ENCODE data around the gene HIPK1. TPM values are rescaled to one million over a fixed set of nuclear protein-coding genes. Genes with fewer than 3 reads are reported as not detected.

Gene HIPK1
- total RNA-seq, 1 experiment from 2014 or later = 40.1 TPM

DNA sequence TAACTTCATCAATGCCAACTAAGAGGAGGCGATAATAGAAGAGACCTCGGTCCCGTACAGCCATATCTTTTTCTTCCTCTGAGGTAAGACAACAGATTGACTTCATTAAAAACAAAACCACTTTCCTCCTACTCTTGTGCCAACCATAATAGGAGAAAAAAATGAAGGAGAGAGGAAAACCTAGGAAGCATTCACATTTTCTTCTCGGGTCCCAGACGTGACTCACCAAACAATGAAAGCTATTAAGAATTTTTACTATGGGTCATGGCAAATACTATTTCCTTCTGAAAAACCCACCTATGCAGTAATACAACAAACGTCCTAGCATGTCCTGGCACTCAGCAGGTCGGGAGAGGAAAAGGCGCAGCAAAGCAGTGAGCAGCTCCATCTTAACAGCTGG is 33.2 kb upstream of the HIPK1 start (continued):
- TF ChIP-seq CBX3 (IDR thresholded peaks at IDR 0.05; ENCODE audit: low read depth) = no peak

DNA sequence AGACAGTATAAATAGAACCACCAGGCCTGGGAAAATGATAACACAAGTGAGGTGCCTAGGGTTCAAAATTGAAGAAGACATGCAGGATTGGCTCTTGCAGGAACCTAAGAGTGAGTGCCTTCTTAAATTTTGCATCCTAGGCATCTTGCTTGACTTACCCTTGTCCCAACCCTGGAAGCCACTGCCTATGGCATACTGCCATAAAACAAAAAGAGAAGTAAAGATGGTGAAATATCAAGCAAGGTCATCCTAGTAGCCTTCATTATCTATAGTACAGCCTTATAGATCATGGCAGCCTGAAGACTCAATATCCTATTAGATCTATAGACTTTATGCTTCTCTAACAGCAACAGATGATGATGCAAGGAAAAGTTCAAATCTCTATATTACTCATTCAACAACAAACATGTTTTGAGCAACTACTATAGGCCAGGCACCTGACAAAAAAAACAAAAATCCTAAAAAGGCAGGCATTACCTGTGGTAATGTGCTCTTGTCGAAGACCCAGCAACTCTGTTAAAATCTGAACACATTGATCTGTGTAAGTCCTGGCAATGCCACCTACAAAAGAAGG is 30.8 kb upstream of the HIPK1 start:
- Histone ChIP-seq H3K79me2 (ENCODE audit: insufficient read depth, low read length) (peaks cover under 1% of the 10 kb centered on the region), H3K36me3 (ENCODE audit: control insufficient read depth in 1 of 2, insufficient read depth in 2 of 2, low read length in 2 of 2) (peaks cover 8 to 13% of the 10 kb centered on the region in 2 experiments; a peak in 1 of 4 replicates), H3K9me3 (ENCODE audit: control insufficient read depth in 1 of 2, insufficient read depth in 1 of 2, low read depth in 1 of 2, low read length in 2 of 2) (no peaks in the 10 kb centered on the region), H3K9me2 (ENCODE audit: insufficient read depth) (no peaks in the 10 kb centered on the region), H2AFZ (ENCODE audit: low read depth, low read length, poor library complexity, severe bottlenecking) (no peak overlapping the region), H3K27ac (ENCODE audit: low read depth, low read length) (no peak overlapping the region), H3K4me3 (replicated peaks in 1 of 2; ENCODE audit: low read depth in 1 of 2, low read length in 2 of 2) (no peak overlapping the region), H3K9ac (ENCODE audit: low read length) (no peak overlapping the region), H3K4me2 (ENCODE audit: low read length) (no peak overlapping the region), H4K20me1 (ENCODE audit: insufficient read depth) (no peaks in the 10 kb centered on the region), H3K27me3 (ENCODE audit: insufficient read depth, low read length) (no peaks in the 10 kb centered on the region), H3K4me1 (ENCODE audit: control insufficient read depth in 1 of 2, insufficient read depth in 2 of 2, low read length in 2 of 2) (peaks cover under 1 to 1% of the 10 kb centered on the region in 2 experiments; a peak in 2 of 4 replicates)
- no peak for ATAC-seq
- DNase-seq (ENCODE audit: low read depth, low spot score) = no peak
- BruUV-seq (replicated peaks) = no TSS peak
- CTCF ChIA-PET = no interaction called here
- TF ChIP-seq CEBPB (IDR thresholded peaks at IDR 0.05; ENCODE audit: low read depth) = no peak
- no peak for TF ChIP-seq ATF3 (IDR thresholded peaks at IDR 0.05)
- no peak for TF ChIP-seq SIN3A (IDR thresholded peaks at IDR 0.05; ENCODE audit: low read depth)
- no peak for TF ChIP-seq ZNF274 (IDR thresholded peaks at IDR 0.05; ENCODE audit: low read depth, low read length)
- POLR2A ChIA-PET = no interaction called here
- RAD21 ChIA-PET (ENCODE audit: low non-redundant PET in 1 of 2, low total read pairs in 2 of 2, uncharacterized antibody in 2 of 2, unreplicated experiment in 2 of 2) = no interaction called here
- intact Hi-C loops (cut with micrococcal nuclease) = no loop called here

GRCh38 chr1:113899111-113899510 is 30.0 kb upstream of the HIPK1 start:
- ATAC-seq (no peak), DNase-seq (ENCODE audit: low read depth, low spot score) (no peak)
- ChIA-PET RAD21 (ENCODE audit: low non-redundant PET in 1 of 2, low total read pairs in 2 of 2, uncharacterized antibody in 2 of 2, unreplicated experiment in 2 of 2) (no interaction called here), POLR2A (no interaction called here), CTCF (no interaction called here)
- no TSS peak for BruUV-seq (replicated peaks)
- Histone ChIP-seq H4K20me1 (ENCODE audit: insufficient read depth) (no peaks in the 10 kb centered on the region), H3K27ac (ENCODE audit: low read depth, low read length) (no peak overlapping the region), H3K4me2 (ENCODE audit: low read length) (no peak overlapping the region), H3K9ac (ENCODE audit: low read length) (no peak overlapping the region), H3K9me3 (ENCODE audit: control insufficient read depth in 1 of 2, insufficient read depth in 1 of 2, low read depth in 1 of 2, low read length in 2 of 2) (no peaks in the 10 kb centered on the region), H3K79me2 (ENCODE audit: insufficient read depth, low read length) (peaks cover 8% of the 10 kb centered on the region), H3K4me1 (ENCODE audit: control insufficient read depth in 1 of 2, insufficient read depth in 2 of 2, low read length in 2 of 2) (peaks cover 4 to 9% of the 10 kb centered on the region in 2 experiments; a peak in 3 of 4 replicates), H3K36me3 (ENCODE audit: control insufficient read depth in 1 of 2, insufficient read depth in 2 of 2, low read length in 2 of 2) (peaks cover 8 to 13% of the 10 kb centered on the region in 2 experiments; a peak in 1 of 4 replicates), H2AFZ (ENCODE audit: low read depth, low read length, poor library complexity, severe bottlenecking) (no peak overlapping the region), H3K4me3 (replicated peaks in 1 of 2; ENCODE audit: low read depth in 1 of 2, low read length in 2 of 2) (no peak overlapping the region), H3K27me3 (ENCODE audit: insufficient read depth, low read length) (no peaks in the 10 kb centered on the region), H3K9me2 (ENCODE audit: insufficient read depth) (no peaks in the 10 kb centered on the region)
- intact Hi-C loops (cut with micrococcal nuclease) = no loop called here
- TF ChIP-seq YY1 (IDR thresholded peaks at IDR 0.05; ENCODE audit: extremely low read depth, insufficient replicate concordance, low read depth, low read length) = no peak
- TF ChIP-seq CTCF (IDR thresholded peaks at IDR 0.05 in 2 of 3, conservative IDR thresholded peaks at IDR 0.05 in 1 of 3; ENCODE audit: borderline replicate concordance in 1 of 3, insufficient read depth in 1 of 3, low read depth in 2 of 3, low read length in 2 of 3) = no peak
- TF ChIP-seq CBX3 (IDR thresholded peaks at IDR 0.05; ENCODE audit: low read depth) = no peak
- no peak for TF ChIP-seq RAD21 (IDR thresholded peaks at IDR 0.05; ENCODE audit: low read depth)
- TF ChIP-seq, protein P1, sequence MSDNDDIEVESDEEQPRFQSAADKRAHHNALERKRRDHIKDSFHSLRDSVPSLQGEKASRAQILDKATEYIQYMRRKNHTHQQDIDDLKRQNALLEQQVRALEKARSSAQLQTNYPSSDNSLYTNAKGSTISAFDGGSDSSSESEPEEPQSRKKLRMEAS (IDR thresholded peaks at IDR 0.05) = no peak
- TF ChIP-seq POLR2AphosphoS5 (IDR thresholded peaks at IDR 0.05; ENCODE audit: low read depth, low read length) = no peak
- TF ChIP-seq SP1 (IDR thresholded peaks at IDR 0.05; ENCODE audit: low read depth) = no peak
- TF ChIP-seq ATF3 (IDR thresholded peaks at IDR 0.05) = no peak
- no peak for TF ChIP-seq SRF (IDR thresholded peaks at IDR 0.05; ENCODE audit: low read depth)
